ENCODE data around the gene FOXB1.

The FOXB1 gene

GRCh38 chr15:60004846-60005351 lies 788 bp downstream of the FOXB1 start:
- peak; percentile 5 for DNase-seq (ENCODE audit: low read depth)
- no peak for TF ChIP-seq CTCF (conservative IDR thresholded peaks at IDR 0.05; ENCODE audit: low read length)

GRCh38 chr15:60005352-60006202 lies 1.5 kb downstream of the FOXB1 start:
- H3K4me3 ChIP-seq (ENCODE audit: low read length), result peak overlapping the region; percentile 31
- DNase-seq (ENCODE audit: low read depth), result no peak
- TF ChIP-seq CTCF (conservative IDR thresholded peaks at IDR 0.05; ENCODE audit: low read length), result no peak

More at GRCh38 chr15:60004846-60005351, 788 bp downstream of the FOXB1 start:
- peak overlapping the region; percentile 7; the same call in 1 of the 2 replicates for H3K4me3 ChIP-seq (ENCODE audit: low read length)

- no peak for TF ChIP-seq CTCF (conservative IDR thresholded peaks at IDR 0.05; ENCODE audit: low read length)
- DNase-seq (ENCODE audit: low read depth), result peak; percentile 15
These were observed 2.2 kb downstream of the FOXB1 start for GRCh38 chr15:60006203-60006862.

GRCh38 chr15:60006873-60007272 lies 2.8 kb downstream of the FOXB1 start:
- peak overlapping the region; percentile 31 for H3K4me3 ChIP-seq (ENCODE audit: low read length)
- TF ChIP-seq CTCF (conservative IDR thresholded peaks at IDR 0.05; ENCODE audit: low read length), result no peak
- no peak for DNase-seq (ENCODE audit: low read depth)

More at GRCh38 chr15:60006203-60006862, 2.2 kb downstream of the FOXB1 start:
- H3K4me3 ChIP-seq (ENCODE audit: low read length), result peak overlapping the region; percentile 31

- no peak for TF ChIP-seq CTCF (conservative IDR thresholded peaks at IDR 0.05; ENCODE audit: low read length)
- no peak overlapping the region for H3K4me3 ChIP-seq (ENCODE audit: low read length)
- DNase-seq (ENCODE audit: low read depth), result no peak
These were observed 5.2 kb downstream of the FOXB1 start for GRCh38 chr15:60009124-60009960.

GRCh38 chr15:60009980-60010732 lies 6.0 kb downstream of the FOXB1 start:
- DNase-seq (ENCODE audit: low read depth), result no peak
- H3K4me3 ChIP-seq (ENCODE audit: low read length), result no peak overlapping the region
- TF ChIP-seq CTCF (conservative IDR thresholded peaks at IDR 0.05; ENCODE audit: low read length), result no peak

All from AG10803 (cell line).